ENCODE results near the gene LPCAT1. TPM values are rescaled to one million over a fixed set of nuclear protein-coding genes. Genes with fewer than 3 reads are reported as not detected.
"Not testable (repeated sequence)": the region's sequence is repeated elsewhere in the genome, so short reads cannot be mapped to it uniquely, and the experiment has no call there.

LPCAT1 gene, protein sequence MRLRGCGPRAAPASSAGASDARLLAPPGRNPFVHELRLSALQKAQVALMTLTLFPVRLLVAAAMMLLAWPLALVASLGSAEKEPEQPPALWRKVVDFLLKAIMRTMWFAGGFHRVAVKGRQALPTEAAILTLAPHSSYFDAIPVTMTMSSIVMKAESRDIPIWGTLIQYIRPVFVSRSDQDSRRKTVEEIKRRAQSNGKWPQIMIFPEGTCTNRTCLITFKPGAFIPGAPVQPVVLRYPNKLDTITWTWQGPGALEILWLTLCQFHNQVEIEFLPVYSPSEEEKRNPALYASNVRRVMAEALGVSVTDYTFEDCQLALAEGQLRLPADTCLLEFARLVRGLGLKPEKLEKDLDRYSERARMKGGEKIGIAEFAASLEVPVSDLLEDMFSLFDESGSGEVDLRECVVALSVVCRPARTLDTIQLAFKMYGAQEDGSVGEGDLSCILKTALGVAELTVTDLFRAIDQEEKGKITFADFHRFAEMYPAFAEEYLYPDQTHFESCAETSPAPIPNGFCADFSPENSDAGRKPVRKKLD
- 33.0 TPM for polyA plus RNA-seq (2013, experiment 1 of 2; ENCODE audit: insufficient read length)
- 31.6 TPM for polyA plus RNA-seq (2013, experiment 2 of 2; ENCODE audit: insufficient read length)

- peak; percentile 75 for DNase-seq
Observed at GRCh38 chr5:1523793-1524480, at the start of gene LPCAT1. Gene LPCAT1, minus strand, starts transcription at chr5:1523960. Its CDS starts 116 bp downstream, at chr5:1523844.

- not testable (repeated sequence) for DNase-seq
Observed at GRCh38 chr5:1571875-1572274, 48.1 kb upstream of the LPCAT1 start.

DNA sequence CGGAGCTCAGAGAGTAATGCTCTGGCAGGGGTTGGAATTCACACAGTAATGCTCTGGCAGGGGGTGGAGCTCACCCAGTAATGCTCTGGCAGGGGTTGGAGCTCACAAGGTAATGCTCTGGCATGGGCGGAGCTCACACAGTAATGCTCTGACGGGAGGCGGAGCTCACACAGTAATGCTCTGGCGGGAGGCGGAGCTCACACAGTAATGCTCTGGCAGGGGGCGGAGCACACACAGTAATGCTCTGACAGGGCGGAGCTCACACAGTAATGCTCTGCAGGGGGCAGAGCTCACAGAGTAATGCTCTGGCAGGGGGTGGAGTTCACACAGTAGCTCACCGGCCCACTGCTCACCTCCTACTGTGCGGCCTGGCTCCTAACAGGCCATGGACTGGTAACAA lies 47.2 kb upstream of the LPCAT1 start:
- DNase-seq = no peak

- DNase-seq = peak; percentile 80
Observed at GRCh38 chr5:1568201-1568979, 44.6 kb upstream of the LPCAT1 start.

- not testable (repeated sequence) for DNase-seq
Observed at GRCh38 chr5:1567527-1568200, 43.9 kb upstream of the LPCAT1 start.

- DNase-seq = no peak
Observed at GRCh38 chr5:1565737-1566734, 42.3 kb upstream of the LPCAT1 start.

GRCh38 chr5:1564824-1565736 lies 41.3 kb upstream of the LPCAT1 start:
- DNase-seq = no peak

DNA sequence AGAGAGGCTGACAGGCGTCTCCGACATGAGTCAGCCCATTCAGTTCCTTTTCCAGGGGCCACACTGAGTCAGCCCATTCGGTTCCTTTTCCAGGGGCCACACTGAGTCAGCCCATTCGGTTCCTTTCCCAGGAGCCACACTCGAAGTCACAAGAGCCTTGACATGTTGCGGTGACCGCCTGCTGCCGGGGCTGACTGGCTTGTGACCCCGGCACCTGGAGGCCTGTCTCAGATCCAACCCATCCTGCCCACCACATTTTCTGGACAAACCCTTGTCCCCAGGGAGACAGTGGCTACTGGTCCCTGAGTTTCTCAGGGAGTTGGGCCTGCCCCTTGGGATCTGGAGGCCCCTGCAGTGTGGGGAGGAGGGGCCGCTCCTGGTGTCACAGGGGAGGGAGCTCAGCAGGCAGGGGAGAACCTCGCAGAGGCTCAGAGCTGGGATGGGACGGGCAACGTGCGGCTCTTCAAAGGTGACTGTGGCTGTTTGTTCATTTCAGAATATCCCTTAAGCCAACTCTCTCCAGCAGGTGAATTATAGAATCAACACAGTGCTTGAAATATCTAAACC lies 40.5 kb upstream of the LPCAT1 start:
- DNase-seq = peak; percentile 36

GRCh38 chr5:1563617-1564181 lies 39.9 kb upstream of the LPCAT1 start:
- DNase-seq = no peak

GRCh38 chr5:1563051-1563461 lies 39.3 kb upstream of the LPCAT1 start:
- DNase-seq = no peak

- DNase-seq = no peak
Observed at GRCh38 chr5:1562599-1562998, 38.8 kb upstream of the LPCAT1 start.

DNA sequence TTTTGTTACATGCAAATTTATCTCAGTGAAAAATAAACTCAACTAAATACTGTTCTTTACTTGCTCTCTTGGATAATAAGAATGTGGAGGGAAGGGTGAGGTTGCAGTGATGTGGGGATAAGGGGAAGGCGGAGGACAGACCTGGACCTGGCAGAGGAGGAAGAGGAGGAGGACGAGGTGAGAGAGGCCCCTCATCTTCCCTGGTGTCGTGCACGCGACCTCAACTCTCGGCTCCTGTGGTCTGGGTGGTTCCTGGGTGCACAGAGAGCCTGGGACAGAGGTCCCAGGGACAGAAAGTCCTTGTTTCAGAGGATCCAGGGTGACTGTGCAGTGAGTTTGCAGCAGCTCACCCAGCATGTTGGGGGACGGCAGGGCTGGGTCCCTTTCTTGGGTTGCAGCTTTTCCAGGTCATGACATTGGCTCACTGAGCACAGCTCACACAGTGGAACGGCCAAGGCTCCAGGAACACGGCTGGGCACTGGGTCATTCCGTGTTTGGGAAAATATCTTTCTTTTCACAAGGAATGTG lies 37.7 kb upstream of the LPCAT1 start:
- DNase-seq = no peak

DNA sequence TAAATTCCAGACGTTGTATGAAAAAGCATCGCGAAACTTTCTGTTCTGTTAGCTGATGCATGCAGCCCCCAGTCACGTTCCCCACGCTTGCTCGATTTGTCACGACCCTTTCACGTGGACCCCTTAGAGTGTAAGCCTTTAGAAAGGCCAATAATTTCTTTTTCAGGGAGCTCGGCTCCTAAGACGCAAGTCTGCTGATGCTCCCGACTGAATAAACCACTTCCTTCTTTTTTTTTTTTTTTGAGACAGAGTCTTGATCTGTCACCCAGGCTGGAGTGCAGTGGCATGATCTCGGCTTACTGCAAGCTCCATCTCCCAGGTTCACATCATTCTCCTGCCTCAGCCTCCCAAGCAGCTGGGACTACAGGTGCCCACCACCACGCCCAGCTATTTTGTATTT lies 36.7 kb upstream of the LPCAT1 start:
- not testable (repeated sequence) for DNase-seq

- DNase-seq = no peak
Observed at GRCh38 chr5:1558944-1559343, 35.2 kb upstream of the LPCAT1 start.

DNA sequence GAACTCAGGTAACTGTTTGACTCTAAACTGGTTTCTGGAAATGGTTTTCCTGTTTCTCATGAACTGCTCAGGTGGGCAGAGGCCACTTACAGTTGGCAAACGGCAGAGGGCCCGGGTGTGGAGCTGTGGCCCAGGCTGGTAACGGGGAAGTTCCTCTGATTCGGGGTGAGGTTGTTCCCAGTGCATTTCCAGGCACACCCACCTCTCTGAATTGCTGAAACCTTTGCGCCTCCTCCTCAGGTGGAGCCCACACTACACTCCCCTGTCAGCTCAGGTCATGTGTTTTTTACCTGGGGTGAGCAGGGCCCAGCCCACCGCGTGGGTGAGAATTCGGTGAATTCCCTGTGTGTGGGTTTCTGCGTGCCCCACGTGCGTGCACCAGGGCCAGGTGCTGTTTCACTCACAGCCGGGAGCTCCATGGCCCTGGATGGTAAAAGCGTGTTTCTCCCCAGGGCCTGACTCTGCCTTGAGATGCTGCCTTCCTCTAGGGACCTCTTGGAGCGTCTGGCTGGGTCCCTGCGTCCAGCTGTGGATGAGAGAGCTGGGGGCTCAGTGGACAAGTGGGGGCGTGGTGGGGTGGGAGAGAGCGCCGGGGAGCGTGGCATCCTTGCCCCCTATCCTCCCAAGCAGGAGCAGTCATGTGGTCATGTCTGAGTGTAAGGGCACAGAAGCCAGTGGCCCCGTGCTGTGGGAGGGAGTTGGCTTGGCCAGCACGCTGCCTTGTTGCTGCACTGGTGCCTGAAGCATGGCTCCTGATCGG lies 33.5 kb upstream of the LPCAT1 start:
- no peak for DNase-seq

GRCh38 chr5:1555808-1556731 lies 32.3 kb upstream of the LPCAT1 start:
- no peak for DNase-seq
